Skeletal muscle satellite cell (primary cell): ENCODE measurements around the gene SUPV3L1.
"Not testable (repeated sequence)": the region's sequence is repeated elsewhere in the genome, so short reads cannot be mapped to it uniquely, and the experiment has no call there.

ENCODE experiments used
- H3K27me3 ChIP-seq: 2 replicates; pipeline ENCODE4 v1.7.0; 2013; ENCODE audit warnings: low read length; ENCODE audit not compliant: control insufficient read depth, insufficient read depth
- H3K36me3 ChIP-seq: 2 replicates; pipeline ENCODE4 v1.7.0; 2013; ENCODE audit warnings: mild to moderate bottlenecking, control low read depth, low read length; ENCODE audit not compliant: insufficient read depth
- H3K4me1 ChIP-seq: 2 replicates; pipeline ENCODE4 v1.7.0; 2013; ENCODE audit warnings: low read length; ENCODE audit not compliant: control insufficient read depth, insufficient read depth
- H3K4me2 ChIP-seq: 2 replicates; pipeline ENCODE4 v1.7.0; 2013; ENCODE audit warnings: mild to moderate bottlenecking, low read length
- H3K4me3 ChIP-seq: 2 replicates; pipeline ENCODE4 v1.7.0; 2013; ENCODE audit warnings: low read length
- H3K9ac ChIP-seq: 2 replicates; pipeline ENCODE4 v1.7.0; 2013; ENCODE audit warnings: mild to moderate bottlenecking, low read depth, low read length, moderate library complexity
- H3K9me3 ChIP-seq: replicated peaks from 2 replicates; pipeline ENCODE4 v1.7.0; 2013; ENCODE audit warnings: mild to moderate bottlenecking, control low read depth, low read length

The SUPV3L1 gene

GRCh38 chr10:69168493-69168892, 11.5 kb upstream of the SUPV3L1 start:
- H3K9ac ChIP-seq = no peak overlapping the region
- H3K9me3 ChIP-seq = no peaks in the 10 kb centered on the region
- no peaks in the 10 kb centered on the region for H3K27me3 ChIP-seq
- H3K4me2 ChIP-seq = no peak overlapping the region
- no peaks in the 10 kb centered on the region for H3K4me1 ChIP-seq
- peaks cover 65% of the 10 kb centered on the region for H3K36me3 ChIP-seq
- no peak overlapping the region for H3K4me3 ChIP-seq

GRCh38 chr10:69172241-69172982, 7.6 kb upstream of the SUPV3L1 start:
- H3K9ac ChIP-seq = no peak overlapping the region
- no peaks in the 10 kb centered on the region for H3K4me1 ChIP-seq
- H3K9me3 ChIP-seq = no peaks in the 10 kb centered on the region
- no peak overlapping the region for H3K4me2 ChIP-seq
- H3K4me3 ChIP-seq = no peak overlapping the region
- H3K27me3 ChIP-seq = no peaks in the 10 kb centered on the region
- H3K36me3 ChIP-seq = peaks cover 47% of the 10 kb centered on the region

- not testable (repeated sequence) for H3K4me1 ChIP-seq, H3K4me3 ChIP-seq, H3K4me2 ChIP-seq, H3K27me3 ChIP-seq, H3K9ac ChIP-seq, H3K9me3 ChIP-seq
- H3K36me3 ChIP-seq = peaks cover 29% of the 10 kb centered on the region
Observed at GRCh38 chr10:69175326-69175725, 4.7 kb upstream of the SUPV3L1 start.

- no peaks in the 10 kb centered on the region for H3K27me3 ChIP-seq
- H3K9me3 ChIP-seq = no peaks in the 10 kb centered on the region
- H3K9ac ChIP-seq = no peak overlapping the region
- H3K4me3 ChIP-seq = no peak overlapping the region
- no peak overlapping the region for H3K4me2 ChIP-seq
- H3K36me3 ChIP-seq = peaks cover 14% of the 10 kb centered on the region
- peaks cover 14% of the 10 kb centered on the region for H3K4me1 ChIP-seq
Observed at GRCh38 chr10:69176823-69177222, 3.2 kb upstream of the SUPV3L1 start.

- H3K27me3 ChIP-seq = no peaks in the 10 kb centered on the region
- peak overlapping the region; percentile 86 for H3K4me3 ChIP-seq
- H3K36me3 ChIP-seq = no peaks in the 10 kb centered on the region
- H3K9ac ChIP-seq = peak overlapping the region; percentile 91
- H3K4me1 ChIP-seq = peaks cover 14% of the 10 kb centered on the region
- H3K4me2 ChIP-seq = peak overlapping the region; percentile 79
- H3K9me3 ChIP-seq = no peaks in the 10 kb centered on the region
Observed at GRCh38 chr10:69179089-69179742, 818 bp upstream of the SUPV3L1 start.

- H3K9ac ChIP-seq = peak overlapping the region; percentile 91
- H3K4me1 ChIP-seq = peaks cover 14% of the 10 kb centered on the region
- peak overlapping the region; percentile 86 for H3K4me3 ChIP-seq
- no peaks in the 10 kb centered on the region for H3K27me3 ChIP-seq
- no peaks in the 10 kb centered on the region for H3K36me3 ChIP-seq
- H3K4me2 ChIP-seq = peak overlapping the region; percentile 79
- no peaks in the 10 kb centered on the region for H3K9me3 ChIP-seq
Observed at GRCh38 chr10:69180525-69181204, 631 bp downstream of the SUPV3L1 start.

GRCh38 chr10:69181433-69181832, 1.4 kb downstream of the SUPV3L1 start:
- no peaks in the 10 kb centered on the region for H3K9me3 ChIP-seq
- peak overlapping the region; percentile 79 for H3K4me2 ChIP-seq
- no peaks in the 10 kb centered on the region for H3K27me3 ChIP-seq
- peak overlapping the region; percentile 91 for H3K9ac ChIP-seq
- H3K36me3 ChIP-seq = peaks cover 4% of the 10 kb centered on the region
- peaks cover 14% of the 10 kb centered on the region for H3K4me1 ChIP-seq
- H3K4me3 ChIP-seq = peak overlapping the region; percentile 86

GRCh38 chr10:69182005-69182404, 2.0 kb downstream of the SUPV3L1 start:
- H3K9me3 ChIP-seq = no peaks in the 10 kb centered on the region
- no peaks in the 10 kb centered on the region for H3K27me3 ChIP-seq

GRCh38 chr10:69186524-69186923, 6.5 kb downstream of the SUPV3L1 start:
- Histone ChIP-seq H3K36me3 (peaks cover 32% of the 10 kb centered on the region), H3K4me3 (no peak overlapping the region), H3K9me3 (no peaks in the 10 kb centered on the region), H3K4me2 (no peak overlapping the region), H3K27me3 (no peaks in the 10 kb centered on the region), H3K4me1 (peaks cover under 1% of the 10 kb centered on the region), H3K9ac (no peak overlapping the region)

More at GRCh38 chr10:69182005-69182404, 2.0 kb downstream of the SUPV3L1 start:
- Histone ChIP-seq H3K36me3 (peaks cover 10% of the 10 kb centered on the region), H3K9ac (no peak overlapping the region), H3K4me2 (no peak overlapping the region), H3K4me1 (peaks cover 14% of the 10 kb centered on the region), H3K4me3 (no peak overlapping the region)

- Histone ChIP-seq H3K4me1 (no peaks in the 10 kb centered on the region), H3K9ac (no peak overlapping the region), H3K36me3 (peaks cover 28% of the 10 kb centered on the region), H3K4me2 (no peak overlapping the region), H3K9me3 (no peaks in the 10 kb centered on the region), H3K27me3 (no peaks in the 10 kb centered on the region), H3K4me3 (no peak overlapping the region)
Observed at GRCh38 chr10:69201045-69201444, 21.0 kb downstream of the SUPV3L1 start.

GRCh38 chr10:69202332-69202731, 22.3 kb downstream of the SUPV3L1 start:
- H3K9ac ChIP-seq = no peak overlapping the region
- H3K27me3 ChIP-seq = no peaks in the 10 kb centered on the region
- H3K9me3 ChIP-seq = no peaks in the 10 kb centered on the region
- H3K4me2 ChIP-seq = no peak overlapping the region
- H3K4me1 ChIP-seq = no peaks in the 10 kb centered on the region
- H3K36me3 ChIP-seq = peaks cover 37% of the 10 kb centered on the region
- no peak overlapping the region for H3K4me3 ChIP-seq
